ENCODE data around the gene GSKIP.

Gene GSKIP

DNA sequence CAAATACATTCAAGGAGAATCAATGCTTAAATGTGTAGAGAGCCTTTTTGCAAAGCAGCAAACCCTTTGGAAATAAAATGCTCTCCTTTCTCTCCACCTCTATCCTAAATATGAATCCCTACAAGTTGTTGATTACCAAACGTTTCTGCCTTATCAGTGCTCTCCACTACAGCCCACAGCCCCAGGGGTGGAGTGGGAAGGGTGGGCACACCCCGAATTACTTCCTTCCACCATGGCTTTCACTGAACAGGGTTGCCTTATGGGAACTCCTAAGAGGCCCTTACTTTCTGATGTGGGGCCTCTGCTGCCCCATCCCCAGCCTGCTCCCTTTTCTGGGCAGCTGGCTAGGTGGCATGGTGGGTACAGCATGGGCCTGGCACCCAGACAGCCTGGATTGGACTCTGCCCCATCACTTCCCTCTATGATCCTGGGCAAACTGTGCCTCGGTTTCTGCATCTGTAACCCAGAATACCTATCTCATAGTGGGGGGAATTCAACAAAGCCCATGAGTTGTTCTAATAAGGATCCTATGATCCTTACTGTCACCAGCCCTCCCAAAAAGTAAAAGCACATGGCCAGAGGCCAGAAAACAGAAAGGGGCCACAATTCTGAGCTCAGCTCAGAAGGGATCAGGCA lies 44.7 kb downstream of the GSKIP start:
- CTCF ChIA-PET: no interaction called here
- no peak overlapping the region for H3K27ac ChIP-seq

DNA sequence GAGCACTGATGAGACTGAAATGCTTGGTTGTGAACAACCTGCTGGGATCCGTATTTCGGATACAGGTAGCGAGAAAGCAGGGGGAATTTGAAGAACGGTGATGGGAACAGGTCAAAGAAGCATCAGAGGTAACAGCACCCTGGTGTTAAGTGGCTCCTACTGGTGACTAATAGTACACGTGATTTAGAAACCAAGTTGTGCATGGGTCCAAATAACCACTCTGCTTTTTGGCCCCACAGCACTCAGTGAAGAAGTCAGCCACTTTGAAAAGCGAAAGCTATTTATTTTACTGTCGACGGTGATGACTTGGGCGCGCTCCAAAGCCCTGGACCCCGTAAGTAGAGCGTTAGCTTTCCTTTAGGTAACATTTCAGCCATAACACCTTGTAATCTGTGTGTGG lies 45.3 kb downstream of the GSKIP start:
- ChIA-PET POLR2A (ENCODE audit: low non-redundant PET) (no interaction called here), CTCF (no interaction called here)
- DNase-seq (ENCODE audit: low spot score): no peak
- no peak overlapping the region for H3K27ac ChIP-seq
- TF ChIP-seq, protein P1, sequence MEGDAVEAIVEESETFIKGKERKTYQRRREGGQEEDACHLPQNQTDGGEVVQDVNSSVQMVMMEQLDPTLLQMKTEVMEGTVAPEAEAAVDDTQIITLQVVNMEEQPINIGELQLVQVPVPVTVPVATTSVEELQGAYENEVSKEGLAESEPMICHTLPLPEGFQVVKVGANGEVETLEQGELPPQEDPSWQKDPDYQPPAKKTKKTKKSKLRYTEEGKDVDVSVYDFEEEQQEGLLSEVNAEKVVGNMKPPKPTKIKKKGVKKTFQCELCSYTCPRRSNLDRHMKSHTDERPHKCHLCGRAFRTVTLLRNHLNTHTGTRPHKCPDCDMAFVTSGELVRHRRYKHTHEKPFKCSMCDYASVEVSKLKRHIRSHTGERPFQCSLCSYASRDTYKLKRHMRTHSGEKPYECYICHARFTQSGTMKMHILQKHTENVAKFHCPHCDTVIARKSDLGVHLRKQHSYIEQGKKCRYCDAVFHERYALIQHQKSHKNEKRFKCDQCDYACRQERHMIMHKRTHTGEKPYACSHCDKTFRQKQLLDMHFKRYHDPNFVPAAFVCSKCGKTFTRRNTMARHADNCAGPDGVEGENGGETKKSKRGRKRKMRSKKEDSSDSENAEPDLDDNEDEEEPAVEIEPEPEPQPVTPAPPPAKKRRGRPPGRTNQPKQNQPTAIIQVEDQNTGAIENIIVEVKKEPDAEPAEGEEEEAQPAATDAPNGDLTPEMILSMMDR (conservative IDR thresholded peaks at IDR 0.05; ENCODE audit: low read depth): no peak

More for the DNA sequence above, 44.7 kb downstream of the GSKIP start:
- POLR2A ChIA-PET (ENCODE audit: low non-redundant PET): no interaction called here
- TF ChIP-seq, protein P1 (conservative IDR thresholded peaks at IDR 0.05; ENCODE audit: low read depth): no peak
- no peak for DNase-seq (ENCODE audit: low spot score)

DNA sequence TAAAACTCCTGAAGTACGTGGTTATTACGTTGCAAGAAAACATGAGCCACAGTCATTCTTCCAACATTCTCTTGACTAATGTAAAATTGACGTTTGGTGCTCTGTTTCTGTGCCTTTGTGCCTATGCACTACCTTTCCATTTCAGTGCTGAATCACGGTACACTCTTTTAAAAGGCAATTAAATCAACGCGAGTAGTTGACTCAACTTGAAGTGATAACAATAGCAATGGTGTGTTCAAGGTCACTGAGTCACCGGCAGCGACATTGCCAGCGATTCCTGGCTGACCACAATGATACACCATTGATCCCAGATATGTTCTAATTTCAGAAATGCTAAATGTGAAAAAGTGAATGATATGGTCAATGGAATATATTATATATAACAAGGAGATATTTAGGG lies 46.4 kb downstream of the GSKIP start:
- DNase-seq (ENCODE audit: low spot score): peak; percentile 13
- H3K27ac ChIP-seq: no peak overlapping the region
- TF ChIP-seq, protein P1 (conservative IDR thresholded peaks at IDR 0.05; ENCODE audit: low read depth): no peak
- ChIA-PET CTCF (no interaction called here), POLR2A (ENCODE audit: low non-redundant PET) (no interaction called here)

- POLR2A ChIA-PET (ENCODE audit: low non-redundant PET): no interaction called here
- TF ChIP-seq, protein P1 (conservative IDR thresholded peaks at IDR 0.05; ENCODE audit: low read depth): no peak
- CTCF ChIA-PET: interaction anchor here (0.6 to 0.7 kb wide), 2 partner anchors 313 to 552 kb away, joined by 3 read pairs; no protein-coding TSS in a partner anchor
- no peak for DNase-seq (ENCODE audit: low spot score)
- H3K27ac ChIP-seq: no peak overlapping the region
Observed at GRCh38 chr14:96410119-96410518, 46.8 kb downstream of the GSKIP start.

- POLR2A ChIA-PET (ENCODE audit: low non-redundant PET): no interaction called here
- no peak for DNase-seq (ENCODE audit: low spot score)
- CTCF ChIA-PET: no interaction called here
- TF ChIP-seq, protein P1 (conservative IDR thresholded peaks at IDR 0.05; ENCODE audit: low read depth): no peak
- no peak overlapping the region for H3K27ac ChIP-seq
Observed at GRCh38 chr14:96413526-96413925, 50.2 kb downstream of the GSKIP start.

DNA sequence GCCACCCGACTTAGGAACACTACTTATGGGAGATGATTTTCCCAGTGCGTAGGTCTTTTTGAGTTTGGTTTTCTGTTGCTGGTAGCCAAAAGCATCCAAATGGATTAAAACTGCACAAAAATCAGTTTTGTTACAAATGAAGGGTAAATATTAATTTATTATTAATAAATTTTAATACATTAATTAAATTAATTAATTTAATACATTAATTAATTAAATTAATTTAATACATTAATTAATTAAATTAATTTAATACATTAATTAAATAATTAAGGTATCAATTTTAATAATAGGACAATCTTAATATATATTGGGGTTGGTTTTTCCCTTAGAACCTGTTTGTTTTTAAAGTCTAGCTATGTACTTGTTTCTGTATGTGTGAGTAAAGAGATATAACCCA lies 52.2 kb downstream of the GSKIP start:
- TF ChIP-seq, protein P1 (conservative IDR thresholded peaks at IDR 0.05; ENCODE audit: low read depth): no peak
- POLR2A ChIA-PET (ENCODE audit: low non-redundant PET): no interaction called here

More for the DNA sequence above, 52.2 kb downstream of the GSKIP start:
- CTCF ChIA-PET: interaction anchor here (0.6 kb wide), 1 partner anchor 165 kb away, joined by 3 read pairs; no protein-coding TSS in a partner anchor
- DNase-seq (ENCODE audit: low spot score): no peak
- H3K27ac ChIP-seq: no peak overlapping the region
